Nucleus accumbens (tissue), 56 donors: ENCODE results near the gene MTMR4.

Experiments
- DNase-seq, 56 donors: peaks; one replicate each; lab custom pipeline; 2025; lab: John Stamatoyannopoulos, UW

Gene MTMR4

GRCh38 chr17:58513965-58514769, at the start of gene MTMR4:
Gene MTMR4 (minus strand): TSS chr17:58514638. CDS start chr17:58514407, 231 bp downstream.
- peak in 51 of 56 donors; percentile 10 to 88 (median 67) for DNase-seq

GRCh38 chr17:58560511-58560910, 46.1 kb upstream of the MTMR4 start:
- no peak for DNase-seq

DNA sequence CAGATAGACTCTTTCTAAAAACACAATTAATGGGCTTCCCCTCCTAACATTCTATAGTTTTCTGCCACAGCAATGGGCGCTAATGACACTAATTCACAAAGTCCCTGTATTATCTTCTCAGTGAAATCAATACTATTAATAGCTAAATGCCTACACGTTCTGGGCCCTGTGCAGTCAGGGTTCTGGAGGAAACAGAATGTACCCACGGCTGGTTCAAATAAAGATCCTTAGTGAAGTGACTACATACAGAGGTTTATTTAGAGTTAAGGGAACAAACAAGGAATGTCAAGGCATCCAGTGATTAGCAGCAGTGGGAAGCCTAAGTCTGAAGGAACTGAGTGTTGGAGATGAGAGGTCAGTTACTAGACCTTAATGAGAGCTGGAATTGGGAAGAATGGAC, 43.5 kb upstream of the MTMR4 start:
- DNase-seq: no peak

DNA sequence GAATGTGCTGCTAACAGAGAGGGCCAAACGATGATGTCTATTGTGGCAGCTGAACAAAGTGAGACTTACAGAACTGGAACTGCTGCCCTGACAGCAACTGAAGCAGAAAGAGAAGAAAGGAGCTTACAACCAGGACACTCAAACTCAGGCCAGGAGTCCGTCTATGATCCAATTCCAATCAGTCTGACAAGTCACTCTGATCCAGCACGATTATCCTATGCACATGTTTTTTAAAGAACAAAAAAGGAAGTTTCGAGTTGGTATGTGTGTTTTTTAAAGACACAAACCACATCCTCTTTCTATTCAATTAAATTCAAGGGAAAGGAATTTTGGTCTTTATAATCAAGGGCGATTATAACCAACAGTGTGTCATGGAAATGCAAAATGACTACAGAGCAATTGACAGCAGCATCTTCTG, 42.4 kb upstream of the MTMR4 start:
- DNase-seq: peak in 18 of 56 donors; percentile 5 to 58 (median 22)

DNA sequence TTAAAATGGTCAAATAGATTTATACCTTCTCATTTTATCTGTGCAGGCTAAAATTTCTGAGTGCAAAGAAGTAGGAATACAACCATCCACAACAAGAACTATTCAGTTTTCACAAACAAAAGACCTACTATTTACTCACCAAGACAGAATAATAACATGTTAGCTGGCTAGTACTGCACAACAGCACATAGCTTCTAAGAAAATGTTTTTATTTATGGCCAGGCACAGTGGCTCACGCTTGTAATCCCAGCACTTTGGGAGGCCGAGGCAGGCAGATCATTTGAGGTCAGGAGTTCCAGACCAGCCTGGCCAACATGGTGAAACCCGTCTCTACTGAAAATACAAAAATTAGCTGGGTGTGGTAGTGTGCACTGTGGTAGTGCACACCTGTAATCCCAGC, 40.7 kb upstream of the MTMR4 start:
- DNase-seq: peak in 20 of 56 donors; percentile 4 to 73 (median 38)

DNA sequence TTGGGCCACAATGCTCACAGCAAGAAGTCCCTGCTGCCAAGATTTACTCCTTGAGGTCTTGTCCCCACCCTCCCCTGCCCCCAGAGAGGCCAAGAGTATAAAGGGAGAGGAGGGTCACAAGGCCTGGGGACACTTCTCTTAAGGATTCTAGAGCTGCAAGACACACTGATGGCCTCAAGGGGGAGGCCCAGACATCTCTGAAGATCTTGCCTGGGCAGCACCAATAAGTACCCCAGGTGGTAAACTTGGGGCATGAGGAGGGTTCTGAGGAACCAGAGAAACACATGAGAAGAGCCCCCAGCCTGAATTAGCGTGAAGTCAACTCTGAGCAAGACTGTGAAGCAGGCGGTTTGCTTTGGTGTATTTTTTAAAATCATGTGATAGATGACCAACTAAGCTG, 26.8 kb upstream of the MTMR4 start:
- DNase-seq: peak in 1 of 56 donors; percentile 12

GRCh38 chr17:58539698-58540097, 25.3 kb upstream of the MTMR4 start:
- no peak for DNase-seq

DNA sequence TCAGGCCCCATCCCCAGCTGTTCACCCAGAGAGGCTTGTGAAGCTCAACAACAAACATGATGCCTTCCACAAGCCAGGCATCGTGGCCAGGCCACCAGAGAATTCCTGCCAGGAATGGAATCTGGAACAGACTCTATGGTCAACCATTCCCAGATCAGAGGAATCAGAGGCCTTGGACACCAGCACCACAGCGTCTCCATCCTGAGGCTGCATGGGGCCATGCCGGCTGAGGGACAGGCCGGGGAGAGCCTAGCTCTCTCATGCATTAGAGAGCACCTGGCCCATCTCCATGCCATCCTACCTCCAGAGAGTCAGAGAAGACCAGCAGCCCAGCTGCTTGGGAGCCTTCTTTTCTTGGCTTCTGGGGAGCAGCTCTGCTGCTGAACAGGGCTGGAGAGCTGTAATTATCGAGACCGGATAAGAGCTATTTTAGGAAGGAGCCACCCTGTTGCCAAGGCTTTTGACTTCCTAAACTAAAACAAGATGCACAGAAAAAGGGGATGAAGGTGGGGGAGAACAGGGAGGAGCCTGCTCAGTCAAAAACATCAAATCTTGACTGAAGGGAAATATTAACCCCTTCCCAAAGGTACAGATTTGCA, 24.5 kb upstream of the MTMR4 start:
- DNase-seq: no peak

GRCh38 chr17:58537266-58537665, 22.8 kb upstream of the MTMR4 start:
- no peak for DNase-seq

DNA sequence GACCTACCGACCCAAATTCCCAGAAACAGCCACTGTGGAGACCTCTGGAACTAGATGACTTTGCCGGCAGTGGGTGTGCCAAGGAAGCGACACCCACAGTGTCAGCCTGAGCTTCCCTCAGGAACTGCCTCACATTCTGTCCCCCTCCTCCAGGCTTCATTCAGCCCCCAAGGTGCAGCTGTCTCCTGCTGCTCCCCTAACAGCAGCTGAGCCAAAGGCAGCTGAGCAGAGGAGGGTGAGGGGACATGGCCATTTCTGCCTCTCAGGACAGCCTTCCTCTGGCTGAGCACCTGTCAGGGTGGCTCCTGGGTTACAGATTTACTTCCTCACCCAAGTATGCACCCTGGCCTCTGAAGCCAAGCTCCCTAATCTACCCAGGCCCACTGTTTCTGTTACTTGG, 22.1 kb upstream of the MTMR4 start:
- DNase-seq: no peak

DNA sequence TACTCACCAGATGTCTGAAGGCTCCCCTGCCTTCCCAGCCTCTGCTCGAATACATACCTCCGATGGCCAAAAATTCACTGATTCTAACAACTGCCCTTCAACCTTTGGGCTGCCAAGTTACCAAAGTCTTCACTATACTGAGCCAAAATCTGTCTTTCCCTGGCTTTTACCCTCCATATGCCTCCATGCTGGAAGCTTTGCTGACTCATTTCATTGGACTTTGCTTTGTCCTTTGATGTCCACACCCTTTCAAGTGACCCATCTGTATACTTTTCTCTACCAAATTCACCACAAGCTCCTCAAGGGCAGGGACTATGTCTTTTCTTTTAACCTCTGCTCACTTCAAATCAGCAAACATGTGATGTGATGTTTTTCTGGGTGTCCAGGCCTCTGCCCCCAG, 21.0 kb upstream of the MTMR4 start:
- no peak for DNase-seq

DNA sequence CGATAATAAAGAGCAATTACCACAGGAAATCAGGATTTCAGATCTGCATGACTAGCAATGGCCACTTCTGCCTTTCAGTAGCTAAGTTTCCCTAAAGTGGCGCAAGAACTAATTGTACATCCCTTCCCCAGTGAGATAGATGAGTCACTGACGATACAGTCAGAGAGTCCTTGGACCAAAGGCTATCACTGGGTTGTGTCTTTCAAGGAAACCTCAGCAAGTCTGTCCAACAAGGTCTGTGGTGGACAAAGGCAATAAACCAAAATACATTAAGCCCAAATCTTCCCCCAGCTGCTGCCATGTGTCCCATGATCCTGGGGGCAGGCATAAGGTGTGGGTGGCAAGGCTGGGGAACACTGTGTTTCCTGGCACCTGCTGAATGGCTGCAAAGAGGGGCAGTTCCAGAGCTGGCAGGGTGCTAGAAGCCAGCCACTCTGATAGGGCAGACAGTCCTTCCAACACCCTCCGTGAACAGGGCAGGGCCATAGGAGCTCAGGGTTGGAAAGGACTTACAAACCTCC, 20.5 kb upstream of the MTMR4 start:
- DNase-seq: no peak

DNA sequence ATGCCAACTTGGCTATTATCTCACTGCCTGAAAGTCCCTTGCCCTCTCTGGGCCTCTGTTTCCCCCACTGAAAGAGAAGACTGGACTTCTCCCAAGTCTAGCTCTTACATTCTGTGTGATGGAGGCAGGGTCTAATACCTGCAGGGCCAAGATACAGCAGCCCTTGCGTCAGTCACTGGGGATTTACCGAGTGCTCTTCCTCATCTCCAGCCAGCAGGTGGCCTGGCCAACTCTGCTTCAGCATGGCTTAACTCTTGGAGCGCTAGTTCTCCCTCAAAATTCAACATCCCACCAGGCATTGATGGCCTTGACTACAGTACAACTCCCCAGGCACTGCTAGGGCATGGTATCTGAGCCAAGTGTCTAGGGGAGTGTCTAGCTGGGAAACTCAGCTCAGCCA, 19.9 kb upstream of the MTMR4 start:
- DNase-seq: no peak

DNA sequence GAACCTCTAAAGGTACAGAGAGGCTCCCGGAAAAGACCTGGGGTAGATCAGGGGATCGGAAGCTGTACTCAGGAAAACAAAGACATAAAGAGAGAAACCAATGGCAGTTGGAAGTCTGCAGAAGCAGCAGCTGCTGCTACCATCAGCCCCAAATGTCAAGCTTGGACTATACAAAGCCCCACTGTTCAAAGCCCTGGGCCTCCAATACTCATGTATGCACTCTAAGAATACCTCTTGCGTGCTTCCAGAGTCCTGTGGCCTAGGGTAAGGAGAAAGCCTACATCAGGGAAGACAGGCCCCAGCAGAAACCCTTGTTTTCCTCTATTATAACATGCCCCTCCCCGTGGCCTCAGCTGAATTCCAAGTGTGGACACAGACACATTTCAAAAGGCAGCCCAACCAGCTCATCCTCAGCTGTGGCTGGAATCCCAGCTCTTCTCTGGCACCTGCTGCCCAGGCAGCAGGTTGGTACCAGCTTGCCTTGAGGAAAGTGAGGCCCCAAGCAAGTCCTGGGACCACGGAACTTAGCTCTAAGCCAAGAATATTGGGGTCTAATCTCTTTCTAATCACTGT, 19.3 kb upstream of the MTMR4 start:
- peak in 29 of 56 donors; percentile 16 to 63 (median 41) for DNase-seq

DNA sequence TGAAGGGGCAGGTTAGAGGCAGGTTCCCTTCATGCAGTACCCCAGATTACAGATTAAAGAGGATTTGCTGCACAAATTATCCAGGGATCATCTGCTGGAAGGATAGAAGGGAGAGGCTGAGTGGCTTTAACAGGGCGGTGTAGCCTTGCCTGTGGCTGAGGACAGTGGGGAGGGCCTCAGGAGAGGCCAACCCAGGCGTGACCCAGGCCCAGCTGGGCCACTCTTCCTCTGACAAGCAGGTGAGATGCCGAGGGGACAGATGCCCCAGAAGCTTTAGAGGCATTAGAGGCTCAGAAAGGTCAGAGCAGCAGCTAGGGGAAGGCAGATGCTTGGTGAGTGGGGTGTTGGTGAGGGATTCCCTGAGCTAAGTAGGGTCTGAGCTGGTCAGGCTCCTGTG, 18.1 kb upstream of the MTMR4 start:
- peak in 4 of 56 donors; percentile 32 to 48 (median 40) for DNase-seq

DNA sequence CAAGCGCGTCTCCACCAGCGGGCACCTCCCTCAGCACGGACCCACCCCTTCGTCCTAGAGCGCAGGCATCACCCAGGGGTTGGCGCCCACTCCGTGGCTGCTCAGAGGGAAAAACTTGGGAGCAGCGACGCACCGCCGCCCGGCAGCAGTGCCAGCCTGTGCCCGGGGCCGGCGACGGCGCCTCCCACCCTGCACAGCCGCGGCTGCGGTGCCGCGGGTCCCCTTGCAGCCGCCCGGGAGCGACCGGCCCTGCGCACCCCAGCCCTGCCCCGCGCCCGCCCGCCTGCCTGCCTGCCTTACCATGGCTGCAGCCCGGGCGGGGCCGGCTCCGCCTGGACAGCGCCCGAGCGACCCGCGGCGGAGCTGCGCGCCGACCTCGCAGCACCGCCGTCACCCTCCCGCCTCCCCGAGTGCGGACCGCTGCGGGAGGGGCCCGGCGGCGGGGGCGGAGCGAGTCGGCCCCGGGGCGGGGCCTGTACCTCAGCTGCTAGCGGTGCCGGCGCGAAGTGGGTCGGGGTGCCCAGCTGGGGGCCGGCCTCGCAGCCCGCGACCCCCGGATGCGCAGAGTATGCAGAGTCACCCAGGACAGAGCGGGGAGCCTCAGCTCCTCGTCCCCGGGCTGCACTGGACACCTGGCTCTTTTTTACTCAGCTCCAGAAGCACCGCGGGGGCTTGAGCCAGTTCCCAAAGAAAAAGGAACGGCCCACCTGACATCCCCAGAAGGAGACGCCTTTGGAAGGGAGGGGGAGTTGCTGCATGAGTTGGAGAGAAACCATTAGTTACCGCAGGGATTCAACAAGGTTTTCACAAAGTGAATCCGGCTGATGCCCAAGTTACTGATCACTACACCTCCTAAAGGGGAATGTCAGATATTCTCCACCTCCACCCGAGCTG, 17.5 kb upstream of the MTMR4 start:
- DNase-seq: peak in 51 of 56 donors; percentile 26 to 88 (median 68)

DNA sequence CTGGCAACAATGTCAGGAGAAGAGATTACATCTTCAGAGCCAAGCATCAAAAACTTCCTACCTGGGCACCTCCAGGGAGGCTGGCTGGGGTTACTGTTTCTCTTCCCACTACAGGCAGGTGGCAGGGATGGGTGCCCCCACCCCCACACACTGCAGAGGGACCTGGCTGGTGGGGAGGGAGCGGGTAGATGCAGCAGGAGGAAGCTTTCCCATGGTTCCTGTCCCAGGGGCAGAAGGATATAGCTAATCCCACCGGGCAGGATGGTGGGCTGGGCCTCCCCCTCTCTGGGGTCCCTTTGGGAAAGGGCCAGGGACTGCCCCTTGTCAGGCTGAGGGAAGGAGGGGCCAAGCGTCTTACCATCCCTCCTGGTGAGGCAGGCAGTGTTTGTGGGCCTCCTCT, 16.7 kb upstream of the MTMR4 start:
- DNase-seq: peak in 8 of 56 donors; percentile 21 to 56 (median 35)

GRCh38 chr17:58530655-58531054, 16.2 kb upstream of the MTMR4 start:
- peak in 7 of 56 donors; percentile 25 to 56 (median 47) for DNase-seq

DNA sequence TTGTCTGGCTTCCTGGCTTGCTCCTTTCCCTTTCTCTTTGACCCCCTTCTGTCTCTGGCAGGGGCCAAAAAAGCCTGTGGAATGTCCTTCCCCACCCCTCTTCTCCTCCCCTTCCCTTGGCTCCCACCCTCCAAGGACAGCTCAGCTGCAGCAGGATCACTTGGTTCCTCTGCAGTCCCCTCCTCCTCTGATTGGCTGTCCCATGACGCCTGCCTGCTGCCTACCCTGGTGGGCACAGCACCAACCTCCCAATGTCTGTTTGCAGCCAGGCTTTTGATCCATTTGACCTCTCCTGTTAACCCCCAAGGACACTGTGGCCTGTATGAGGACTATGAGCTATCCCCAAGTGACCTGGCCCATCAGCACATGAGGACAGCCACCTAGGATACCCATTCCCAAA, 14.8 kb upstream of the MTMR4 start:
- peak in 49 of 56 donors; percentile 22 to 86 (median 73) for DNase-seq

- peak in 3 of 56 donors; percentile 47 to 57 (median 53) for DNase-seq
Observed at GRCh38 chr17:58528443-58528842, 14.0 kb upstream of the MTMR4 start.
